Measurements from ENCODE around the gene ST6GALNAC3.
"Not testable (repeated sequence)": the region's sequence is repeated elsewhere in the genome, so short reads cannot be mapped to it uniquely, and the experiment has no call there.

ST6GALNAC3 gene

DNA sequence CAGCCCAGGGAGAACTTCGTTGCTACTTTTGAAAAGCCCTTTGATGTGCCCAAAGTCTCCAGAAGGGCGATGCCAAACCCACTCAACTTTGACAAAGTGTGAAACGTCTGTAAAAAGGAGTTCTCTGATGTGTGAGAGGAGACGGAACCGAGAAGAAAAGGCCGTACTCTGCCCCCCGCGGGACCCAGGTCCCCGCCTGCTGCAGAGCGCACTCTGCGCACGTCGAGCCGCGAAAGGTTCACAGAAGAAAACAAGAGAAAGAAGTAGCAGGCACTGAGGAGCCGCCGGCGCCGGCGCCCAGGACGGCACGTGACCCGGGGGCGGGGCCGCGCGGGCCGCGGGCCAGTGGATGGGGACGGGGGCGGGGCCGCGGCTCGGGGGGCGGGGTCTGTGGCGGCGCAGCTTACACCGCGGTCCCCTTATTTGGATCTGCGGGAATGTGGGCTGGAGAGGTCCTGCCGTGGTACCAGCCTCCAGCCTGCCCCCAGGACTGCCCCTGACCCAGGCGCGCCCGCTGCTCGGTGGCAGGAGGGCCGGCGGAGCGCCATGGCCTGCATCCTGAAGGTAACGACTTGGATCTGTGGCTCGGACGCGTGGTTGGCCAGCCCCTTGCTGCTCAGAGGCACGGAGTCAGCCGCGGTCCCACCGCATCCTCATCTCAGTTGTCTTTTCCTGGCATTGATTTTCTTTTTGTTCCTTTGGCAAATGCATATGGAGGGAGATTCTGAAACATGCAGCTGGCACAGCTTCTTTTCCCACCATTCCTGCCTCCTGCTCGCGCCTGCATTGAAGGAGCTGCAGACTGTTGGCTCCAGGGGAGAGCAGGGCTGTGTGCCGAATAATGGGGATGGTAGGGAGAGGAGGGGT lies at the start of gene ST6GALNAC3:
TSS of gene ST6GALNAC3 (plus strand) at position 426 of the 867 bp plus-strand sequence.
- DNase-seq = peak; percentile 91

DNA sequence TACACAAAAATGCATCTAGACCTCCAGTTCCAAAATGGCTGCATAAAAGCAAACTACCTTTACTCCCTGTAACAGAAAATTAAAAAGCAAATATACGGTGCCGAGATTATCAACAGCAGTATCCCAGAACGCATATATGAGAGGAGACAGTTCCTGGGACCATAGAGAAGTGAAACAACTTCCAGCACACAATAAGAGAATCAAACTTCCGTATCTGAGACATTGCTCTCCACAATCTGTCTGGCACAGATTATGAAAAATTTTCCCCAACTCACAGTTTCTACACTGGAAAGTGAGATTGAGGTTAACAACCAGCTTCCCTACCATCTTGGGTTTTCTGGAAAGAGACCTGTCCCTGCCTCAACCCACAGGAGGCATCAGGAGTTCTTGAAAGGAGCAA lies 47.2 kb upstream of the ST6GALNAC3 start:
- no peak for DNase-seq

DNA sequence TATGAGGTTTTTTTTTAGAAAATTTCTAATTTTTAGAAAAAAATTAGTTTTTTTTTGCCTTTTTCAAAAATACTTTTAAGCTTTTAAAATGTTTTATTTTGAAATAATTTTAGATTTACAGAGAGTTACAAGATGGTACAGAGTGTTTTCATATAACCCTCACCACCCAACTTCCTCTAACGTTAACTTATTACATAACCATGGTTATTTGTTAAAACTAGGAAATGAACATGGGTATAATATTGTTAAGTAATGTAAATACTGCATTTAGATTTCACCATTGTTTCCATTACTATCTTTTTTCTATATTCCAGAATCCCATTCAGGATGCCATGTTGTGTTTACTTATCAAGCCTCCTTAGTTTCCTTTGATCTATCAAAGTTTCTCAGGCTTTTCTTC lies 45.2 kb upstream of the ST6GALNAC3 start:
- DNase-seq = no peak

DNA sequence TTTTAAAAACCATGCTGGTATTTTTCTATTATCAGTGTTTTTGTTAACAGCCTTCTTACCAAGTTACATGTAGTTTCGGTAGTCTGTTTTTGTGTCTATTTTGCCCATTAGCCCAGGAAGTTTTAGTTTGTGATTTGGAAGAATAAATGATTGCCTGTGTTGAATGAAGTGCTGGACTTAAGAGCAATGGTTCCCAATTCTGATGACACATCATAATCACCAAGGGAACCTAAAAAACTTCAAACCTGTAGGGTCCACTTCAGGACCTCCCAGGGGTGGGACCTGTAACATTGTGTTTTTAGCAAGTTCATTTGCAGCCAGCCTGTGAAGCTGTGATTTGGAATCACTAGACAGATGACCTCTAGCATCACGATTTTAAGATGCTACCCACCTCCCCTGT lies 43.0 kb upstream of the ST6GALNAC3 start:
- no peak for DNase-seq

DNA sequence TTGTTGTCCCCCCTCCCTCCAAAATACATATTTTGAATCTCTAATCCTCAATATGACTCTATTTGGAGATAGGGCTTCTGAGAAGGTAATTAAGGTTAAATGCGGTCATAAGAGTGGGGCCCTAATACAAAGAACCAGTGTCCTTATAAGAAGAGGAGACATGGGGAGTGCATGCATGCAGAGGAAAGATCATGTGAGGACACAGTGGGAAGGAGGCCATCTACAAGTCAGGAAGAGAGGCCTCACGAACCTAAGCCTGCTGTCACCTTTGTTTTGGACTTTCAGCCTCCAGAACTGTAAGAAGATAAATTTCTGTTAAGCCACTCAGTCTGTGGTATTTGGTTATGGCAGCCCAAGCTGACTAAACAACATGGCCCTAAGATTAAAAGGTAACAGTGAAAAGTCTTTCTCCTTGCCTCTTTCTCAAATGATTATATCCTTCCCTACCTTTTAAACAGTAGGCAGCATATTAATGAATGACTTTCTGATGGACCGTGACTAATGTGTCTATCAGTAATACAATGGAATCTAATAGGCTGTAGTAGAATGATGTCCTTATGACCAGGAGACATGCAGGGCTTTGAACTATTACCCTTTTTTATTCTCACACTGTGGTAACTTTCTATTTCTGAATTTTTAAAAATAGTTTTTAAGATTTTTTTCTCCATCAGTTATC lies 40.6 kb upstream of the ST6GALNAC3 start:
- DNase-seq = no peak

DNA sequence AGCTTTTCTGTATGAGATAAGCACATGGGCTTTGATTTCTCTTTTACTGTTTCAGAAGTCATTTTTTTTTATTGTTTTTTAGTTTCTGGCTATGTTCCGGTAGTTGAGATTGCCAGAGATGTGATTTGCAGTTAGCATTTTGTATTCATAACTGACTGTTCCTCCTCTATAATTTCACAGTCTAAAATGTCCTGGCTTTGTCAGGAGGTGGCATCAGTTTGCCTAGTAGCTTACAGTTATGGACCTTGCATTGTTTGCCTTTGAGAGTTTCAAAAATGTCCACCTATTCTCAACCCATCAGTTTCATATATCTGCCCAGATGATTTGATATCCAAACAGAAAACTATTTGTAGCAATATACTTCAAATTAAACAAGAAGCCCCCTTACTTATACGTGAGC lies 39.5 kb upstream of the ST6GALNAC3 start:
- DNase-seq = no peak

DNA sequence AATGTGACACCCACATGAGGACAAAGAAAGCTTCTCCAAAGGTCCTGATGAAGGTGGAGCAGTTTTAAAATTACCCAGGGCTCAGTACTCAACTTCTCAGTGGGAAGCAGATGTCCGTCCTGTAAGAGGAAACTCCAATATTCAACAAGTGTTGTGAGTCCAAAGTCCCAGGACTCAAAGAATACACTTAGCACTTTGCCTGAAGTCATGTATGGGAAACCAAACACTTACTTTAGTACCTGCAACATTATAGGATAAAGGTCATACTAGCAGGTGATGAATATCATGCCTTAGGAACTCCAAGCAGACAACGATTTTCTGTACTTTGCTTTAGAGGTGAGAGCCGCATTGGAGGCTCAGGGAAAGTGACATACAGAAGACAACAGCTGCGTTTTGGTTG lies 37.2 kb upstream of the ST6GALNAC3 start:
- no peak for DNase-seq

DNA sequence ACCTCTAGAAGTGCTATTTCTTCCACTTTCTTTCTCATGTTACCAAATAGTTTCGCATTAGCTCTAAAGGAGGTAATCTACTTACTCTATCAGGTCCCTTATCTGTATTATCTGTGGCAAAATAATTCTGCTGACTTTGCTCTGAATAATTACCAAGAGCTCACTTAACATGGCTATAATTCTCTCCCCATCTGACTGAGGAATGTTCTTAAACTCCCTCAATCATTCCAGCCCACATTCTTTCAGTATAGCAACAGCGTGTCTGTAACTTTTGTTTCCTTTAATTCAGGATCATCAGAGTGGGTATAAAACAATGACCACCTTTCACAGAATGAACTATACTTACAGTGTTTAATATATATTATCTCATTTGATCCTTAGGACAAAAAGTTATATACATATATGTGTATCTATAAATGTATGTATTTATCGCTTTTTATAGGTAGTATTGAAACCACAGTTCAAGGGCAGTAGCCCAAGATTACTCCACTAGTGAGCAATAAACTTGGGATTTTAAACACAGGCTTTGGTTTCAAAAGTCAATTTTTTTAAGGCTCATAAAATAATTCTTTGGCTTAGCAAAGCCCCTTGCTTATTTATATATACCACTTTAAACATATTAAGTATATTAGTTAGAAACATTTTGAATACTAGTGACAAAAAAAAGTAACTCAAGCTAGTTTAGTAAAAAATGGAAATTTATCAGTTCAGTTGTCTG lies 36.1 kb upstream of the ST6GALNAC3 start:
- DNase-seq = no peak

DNA sequence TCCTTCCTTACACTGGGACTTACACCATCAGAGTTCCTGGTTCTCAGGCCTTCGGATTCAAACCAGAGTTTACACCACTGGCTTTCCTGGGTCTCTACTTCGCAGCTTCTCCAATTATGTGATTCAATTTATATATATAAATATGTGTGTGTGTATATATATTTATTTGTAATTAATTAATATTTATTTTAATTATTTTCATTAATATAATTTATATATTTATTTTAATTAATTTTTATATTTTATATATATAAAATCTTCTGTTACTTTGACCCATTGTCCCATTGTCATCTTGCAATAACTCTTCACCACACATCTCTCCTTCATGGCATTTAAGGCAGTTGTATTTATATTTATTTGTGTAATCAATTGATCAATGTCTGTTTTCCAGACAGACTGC lies 28.4 kb upstream of the ST6GALNAC3 start:
- no peak for DNase-seq

DNA sequence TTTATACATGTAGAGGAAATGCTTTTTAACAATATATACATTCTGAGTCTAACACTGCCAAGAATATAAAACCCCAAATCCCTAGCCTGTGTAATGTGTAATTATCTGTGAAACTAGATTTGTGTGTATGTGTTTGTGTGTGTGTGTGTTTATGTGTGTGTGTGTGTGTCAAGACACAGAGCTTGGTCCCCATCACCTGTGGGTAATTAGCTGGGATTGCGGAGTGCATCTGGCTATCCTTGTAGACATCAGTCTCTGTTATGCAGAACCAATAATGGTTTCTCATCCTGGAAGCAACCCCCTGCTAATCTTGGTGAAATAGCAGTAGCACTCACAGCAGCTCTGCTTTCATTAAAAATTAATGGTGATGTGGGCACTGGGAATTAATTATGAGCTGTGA lies 26.3 kb upstream of the ST6GALNAC3 start:
- no peak for DNase-seq

DNA sequence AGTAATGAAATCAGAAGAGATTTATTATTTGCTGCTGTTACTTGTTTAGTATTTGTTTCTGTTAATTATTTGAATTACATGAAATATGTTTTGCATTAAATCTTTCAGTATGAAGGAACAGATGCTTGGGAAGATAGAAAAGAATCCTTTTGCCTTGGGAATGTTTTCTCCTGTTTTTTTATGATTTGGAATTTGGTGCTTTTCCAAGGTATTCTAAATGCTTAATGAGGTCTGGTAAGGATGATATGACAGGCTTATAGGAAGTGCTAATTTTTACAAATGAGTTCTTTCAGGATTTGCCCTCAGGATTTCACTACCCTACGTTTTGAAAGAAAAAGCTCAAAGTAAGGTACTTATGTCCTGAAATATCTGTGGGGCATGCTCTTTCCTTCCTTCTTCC lies 25.6 kb upstream of the ST6GALNAC3 start:
- no peak for DNase-seq

DNA sequence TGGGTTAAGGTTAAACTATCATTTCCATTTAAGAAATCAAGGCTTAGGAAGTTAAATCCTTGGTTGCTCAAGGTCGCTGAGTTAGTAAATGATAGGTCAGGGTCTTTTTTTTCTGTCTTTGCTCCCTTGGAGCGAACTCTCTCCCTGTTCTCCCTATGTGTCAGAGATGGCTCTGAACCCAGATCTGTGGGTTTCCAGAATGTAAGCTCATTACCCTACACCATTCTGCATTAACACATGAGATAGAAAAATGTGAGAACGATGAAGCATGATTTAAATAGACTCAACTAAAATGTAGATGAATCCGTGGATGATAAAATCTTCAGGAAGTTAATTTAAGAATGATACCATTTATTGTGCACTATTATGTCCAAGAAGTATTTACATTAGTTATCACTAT lies 25.0 kb upstream of the ST6GALNAC3 start:
- no peak for DNase-seq

DNA sequence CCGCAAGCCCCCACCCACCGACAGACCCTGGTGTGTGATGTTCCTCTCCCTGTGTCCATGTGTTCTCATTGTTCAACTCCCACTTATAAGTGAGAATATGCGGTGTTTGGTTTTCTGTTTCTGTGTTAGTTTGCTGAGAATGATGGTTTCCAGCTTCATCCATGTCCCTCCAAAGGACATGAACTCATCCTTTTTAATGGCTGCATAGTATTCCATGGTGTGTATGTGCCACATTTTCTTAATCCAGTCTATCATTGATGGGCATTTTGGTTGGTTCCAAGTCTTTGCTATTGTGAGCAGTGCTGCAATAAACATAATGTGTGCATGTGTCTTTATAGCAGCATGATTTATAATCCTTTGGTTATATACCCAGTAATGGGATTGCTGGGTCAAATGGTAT lies 24.5 kb upstream of the ST6GALNAC3 start:
- not testable (repeated sequence) for DNase-seq

DNA sequence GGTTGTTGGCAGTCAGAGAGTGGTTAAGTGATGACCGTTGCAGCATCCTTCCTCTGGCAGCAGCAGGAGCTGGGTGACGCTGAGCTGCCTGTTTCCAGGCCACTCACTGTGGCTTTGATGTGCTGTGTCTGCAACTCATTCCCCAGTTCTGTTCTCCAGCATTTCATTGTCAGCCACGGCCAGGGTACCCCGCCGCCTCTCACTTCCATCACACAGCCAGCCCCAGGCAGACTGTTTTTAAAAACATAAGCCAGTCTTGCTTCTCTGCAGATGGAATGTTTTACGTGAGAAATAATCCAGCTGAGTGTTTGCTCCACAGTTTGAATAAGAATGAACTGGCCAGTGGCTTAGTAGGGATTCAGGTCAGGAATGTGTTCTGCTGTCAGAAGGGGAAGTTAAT lies 21.5 kb upstream of the ST6GALNAC3 start:
- no peak for DNase-seq

DNA sequence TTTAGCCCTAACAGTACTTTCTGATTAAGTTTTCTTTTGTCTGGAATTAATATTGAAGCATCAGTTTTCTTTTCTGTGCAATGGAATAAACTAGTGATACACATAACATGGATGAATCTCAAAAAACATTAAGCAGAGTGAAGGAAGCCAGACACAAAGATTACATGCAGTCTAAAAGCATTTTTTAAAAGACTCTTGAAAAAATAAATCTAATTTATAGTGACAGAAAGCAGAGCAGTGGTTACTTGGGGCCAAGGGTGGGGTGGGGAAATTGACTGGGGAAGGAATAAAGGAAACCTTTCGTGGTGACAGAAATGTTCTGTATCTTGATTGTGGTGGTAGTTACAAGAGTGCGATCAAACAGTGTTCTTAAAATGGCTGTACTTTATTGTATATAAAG lies 20.2 kb upstream of the ST6GALNAC3 start:
- no peak for DNase-seq

DNA sequence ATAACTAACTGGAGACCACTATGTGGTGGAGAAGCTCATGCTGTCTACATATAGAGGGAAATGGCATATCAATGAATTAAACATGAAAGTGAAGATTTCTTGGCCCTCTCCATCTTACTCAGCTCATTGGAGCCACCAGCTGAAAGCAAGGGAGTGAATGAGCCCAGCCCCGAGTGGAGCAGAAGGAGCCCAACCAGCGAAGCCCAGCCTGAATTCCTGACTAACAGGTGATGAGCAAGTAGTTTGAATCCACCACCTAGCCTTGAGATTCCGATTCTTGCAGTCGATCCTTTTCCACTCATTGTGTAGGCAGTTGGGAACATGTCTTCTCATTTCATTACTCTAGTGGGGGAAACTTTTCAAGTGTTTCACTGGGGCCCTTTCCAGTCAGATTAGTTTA lies 18.6 kb upstream of the ST6GALNAC3 start:
- DNase-seq = no peak

DNA sequence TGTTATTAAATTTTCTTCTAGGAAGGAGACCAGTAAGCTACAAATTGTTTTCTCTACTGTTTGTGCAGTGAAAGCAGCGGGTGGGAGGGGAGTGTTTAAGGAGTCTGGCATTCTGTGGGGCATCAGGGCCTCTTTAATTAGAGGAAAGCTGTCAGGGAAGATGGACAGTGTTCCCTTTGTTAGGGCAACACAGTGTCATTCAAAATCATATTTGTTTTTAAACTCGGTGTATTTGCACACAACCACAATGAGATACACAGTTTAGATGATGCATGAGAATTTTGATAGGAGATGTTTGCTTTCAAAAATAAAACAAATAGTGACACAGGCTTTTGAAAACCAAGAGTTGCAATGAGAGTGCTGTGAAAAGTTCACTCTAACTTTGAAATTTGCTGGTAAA lies 15.1 kb upstream of the ST6GALNAC3 start:
- DNase-seq = no peak

DNA sequence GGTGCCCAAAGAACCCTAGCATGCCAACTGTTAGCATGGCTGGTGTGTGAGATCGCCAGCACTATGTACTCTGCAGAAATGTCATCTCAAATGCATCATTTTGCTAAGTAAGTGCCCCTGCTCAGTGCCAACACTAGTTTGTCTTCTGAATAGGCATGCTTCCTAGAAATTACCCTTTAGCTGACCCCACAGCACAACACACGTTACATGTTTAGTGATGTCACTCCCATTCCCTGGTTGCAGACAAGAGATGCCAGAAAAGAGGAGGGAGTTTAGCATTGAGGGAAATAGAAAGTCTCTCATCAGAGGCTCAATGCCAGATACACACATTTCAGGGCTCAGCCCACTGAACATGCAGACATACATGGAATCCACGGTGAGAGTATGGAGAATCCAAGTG lies 9.3 kb upstream of the ST6GALNAC3 start:
- no peak for DNase-seq

DNA sequence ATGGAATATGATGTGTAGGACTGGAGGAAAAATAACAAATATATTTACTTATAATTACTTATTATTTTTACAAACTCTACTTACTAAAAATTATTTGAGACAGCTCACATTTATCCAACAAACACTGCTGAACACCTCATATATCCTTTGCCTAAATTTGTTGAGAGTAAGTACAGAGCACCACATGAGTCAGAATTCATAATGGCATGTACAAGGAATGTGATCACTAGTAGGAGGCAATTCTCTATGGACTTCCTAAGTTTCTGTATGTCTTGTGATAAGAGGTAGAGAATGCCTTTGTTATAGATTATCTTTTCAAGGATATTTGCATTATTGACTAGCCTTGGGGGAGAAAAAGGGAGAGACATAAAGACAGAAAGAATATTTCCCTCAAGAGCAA lies 8.2 kb upstream of the ST6GALNAC3 start:
- DNase-seq = no peak

DNA sequence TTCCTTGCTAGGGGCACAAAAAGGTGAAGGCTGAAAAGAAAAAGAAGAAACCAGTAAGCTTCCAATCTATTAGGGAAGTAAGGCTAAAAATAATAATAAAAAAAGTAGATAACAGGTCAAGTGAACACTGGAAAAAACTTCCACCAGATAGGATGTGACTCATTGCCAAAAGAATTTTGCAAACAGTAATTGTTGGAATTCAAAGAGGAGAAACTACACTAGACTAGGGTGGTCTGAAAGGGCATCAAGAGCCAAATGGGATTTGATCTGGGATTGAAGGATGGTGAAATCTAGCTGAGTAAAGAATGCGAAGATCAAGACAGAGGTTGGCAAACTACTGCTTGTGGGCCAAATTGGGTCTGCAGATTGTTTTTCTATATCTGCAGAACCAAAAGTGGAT lies 6.0 kb upstream of the ST6GALNAC3 start:
- DNase-seq = no peak

DNA sequence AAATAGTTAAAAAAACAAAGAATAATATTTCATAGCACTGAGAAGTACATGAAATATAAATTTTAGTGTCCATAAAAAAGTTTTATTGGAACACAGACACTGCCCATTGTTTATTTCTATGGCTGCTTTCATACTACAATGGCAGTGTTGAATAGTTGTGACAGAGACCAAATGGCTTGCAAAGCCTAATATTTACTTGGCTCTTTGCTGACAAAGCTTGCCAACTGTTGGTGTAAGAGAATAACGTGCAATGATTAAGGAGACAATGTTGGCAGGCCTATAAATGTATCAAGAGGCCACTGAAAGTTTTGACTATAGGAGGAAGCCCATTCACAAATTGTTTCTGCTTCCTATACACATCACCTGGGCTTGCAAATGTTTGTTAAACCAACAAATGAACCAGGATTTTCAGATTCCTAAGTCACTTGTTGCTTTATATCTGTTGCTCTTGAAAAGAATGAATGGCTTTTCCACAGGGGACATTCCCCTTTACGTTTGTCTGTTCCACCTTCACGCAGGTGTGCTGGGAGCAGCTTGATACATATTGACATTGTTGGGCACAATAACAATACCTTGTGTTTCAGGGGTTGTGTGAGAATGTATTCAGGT lies 5.5 kb upstream of the ST6GALNAC3 start:
- DNase-seq = no peak

DNA sequence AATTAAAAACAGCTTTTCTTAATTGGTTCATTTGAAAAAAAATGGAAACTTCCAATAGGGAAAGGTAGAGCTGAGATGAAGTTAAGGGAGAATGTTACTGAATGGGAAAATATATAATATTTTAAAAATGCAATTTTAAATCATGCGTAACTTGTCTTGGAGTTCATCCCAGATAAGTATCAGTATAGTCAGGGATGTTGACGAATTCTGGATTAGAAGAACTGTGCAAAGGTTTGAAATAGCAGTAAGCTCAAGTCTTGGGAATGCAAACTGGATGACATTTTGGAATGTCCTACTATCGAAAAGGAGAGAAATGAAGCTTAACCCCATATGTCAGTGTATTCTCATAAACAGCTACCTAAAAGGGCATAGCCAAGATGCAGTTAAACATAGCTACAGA lies 4.0 kb upstream of the ST6GALNAC3 start:
- no peak for DNase-seq

DNA sequence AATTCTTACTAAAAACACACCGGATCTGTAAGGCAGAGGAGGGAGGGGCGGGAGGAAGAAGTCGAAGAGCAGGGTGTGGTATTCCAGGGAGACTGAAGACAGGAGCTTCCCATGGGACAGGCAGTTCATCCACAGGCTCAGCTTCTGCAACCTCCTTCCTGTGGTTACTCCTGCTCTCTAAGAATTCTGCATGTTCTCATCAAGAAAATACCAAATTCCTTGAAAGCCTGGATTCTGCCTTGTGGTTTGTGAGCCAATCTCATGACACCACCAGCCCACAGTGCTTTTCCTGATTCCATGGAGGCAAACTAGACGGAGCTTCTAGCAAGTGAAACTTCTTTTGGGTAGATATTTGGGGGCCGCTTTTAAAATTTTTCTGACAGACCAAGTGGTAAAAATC lies 1.1 kb upstream of the ST6GALNAC3 start:
- DNase-seq = peak; percentile 21

DNA sequence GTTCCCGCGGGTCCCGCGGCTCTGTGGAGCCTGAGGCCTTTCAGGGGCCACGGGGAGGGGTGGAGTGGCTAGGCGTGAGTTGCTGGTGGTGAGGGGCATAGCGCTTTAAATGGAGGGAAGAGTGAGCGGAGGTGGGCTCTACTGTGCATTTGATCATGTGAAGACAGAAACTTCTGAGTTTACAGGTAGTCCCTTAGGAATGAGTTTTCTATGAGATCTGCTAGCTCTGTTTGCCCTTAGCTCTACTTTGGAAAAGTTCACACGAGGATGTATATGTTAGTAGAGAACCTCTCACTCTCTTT lies 593 bp downstream of the ST6GALNAC3 start:
- no peak for DNase-seq

All from right hindlimb (tissue), 1 donor.